OCI-LY7 (cell line): ENCODE results near the gene DCAKD. TPM values are rescaled to one million over a fixed set of nuclear protein-coding genes. Genes with fewer than 3 reads are reported as not detected.

ENCODE experiments used
- BruUV-seq: library from RNA; stranded (reverse); fragments of 400-500 nt; replicated peaks from 2 replicates; lab custom pipeline; 2021; lab: Mats Ljungman, UMichigan
- CTCF ChIA-PET: fragments of 300-600 bp; sonication (Branson Sonifier 250); formaldehyde crosslinking; loops from one replicate; lab custom pipeline; 2022; ENCODE audit warnings: antibody characterized with exemption; ENCODE audit not compliant: unreplicated experiment; lab: Charles Lee
- POLR2A ChIA-PET: fragments of 300-600 bp; sonication (Branson Sonifier 250); formaldehyde crosslinking; loops from one replicate; lab custom pipeline; 2022; ENCODE audit warnings: antibody characterized with exemption; lab: Charles Lee
- DNase-seq: peaks from one replicate; pipeline ENCODE4 v3.0.0-alpha.2; 2015; ENCODE audit warnings: low spot score
- H2AFZ ChIP-seq: fragments of 200-600 bp; sonication (generic), shearing (Covaris generic); 2 replicates; pipeline ENCODE4 v1.6.1; 2014; ENCODE audit warnings: mild to moderate bottlenecking, antibody characterized with exemption, low read length, moderate library complexity
- H3K27ac ChIP-seq: fragments of 200-600 bp; sonication (generic); 2 replicates; pipeline ENCODE4 v1.5.1; 2014; ENCODE audit warnings: mixed run types, low read depth, mild to moderate bottlenecking, moderate library complexity, low read length, inconsistent platforms; ENCODE audit not compliant: poor library complexity, severe bottlenecking
- H3K36me3 ChIP-seq: fragments of 200-600 bp; sonication (generic); 2 replicates; pipeline ENCODE4 v1.6.1; 2014; ENCODE audit warnings: mild to moderate bottlenecking, antibody characterized with exemption, low read length, moderate library complexity, mixed read lengths; ENCODE audit not compliant: insufficient read depth
- H3K4me1 ChIP-seq: fragments of 200-600 bp; sonication (generic); 2 replicates; pipeline ENCODE4 v1.5.1; 2014; ENCODE audit warnings: mild to moderate bottlenecking, low read length; ENCODE audit not compliant: insufficient read depth, poor library complexity, severe bottlenecking
- H3K4me2 ChIP-seq: fragments of 200-600 bp; sonication (generic); 2 replicates; pipeline ENCODE4 v1.6.1; 2014; ENCODE audit warnings: mild to moderate bottlenecking, low read length
- H3K4me3 ChIP-seq: fragments of 200-600 bp; sonication (generic); 2 replicates; pipeline ENCODE4 v1.5.1; 2014; ENCODE audit warnings: mild to moderate bottlenecking, low read depth, low read length; ENCODE audit not compliant: poor library complexity, severe bottlenecking
- H3K79me2 ChIP-seq: fragments of 200-600 bp; sonication (generic); 2 replicates; pipeline ENCODE4 v1.6.1; 2016; ENCODE audit warnings: low read depth, mild to moderate bottlenecking, low read length, moderate library complexity, mixed read lengths; ENCODE audit not compliant: insufficient read depth
- H3K9me2 ChIP-seq: fragments of 200-600 bp; sonication (generic); 2 replicates; pipeline ENCODE4 v1.6.1; 2016; ENCODE audit warnings: mild to moderate bottlenecking, low read length, mixed read lengths; ENCODE audit not compliant: insufficient read depth
- H3K9me3 ChIP-seq: fragments of 200-600 bp; sonication (generic); 2 replicates; pipeline ENCODE4 v1.6.1; 2014; ENCODE audit warnings: mild to moderate bottlenecking, mixed run types, low read length, mixed read lengths
- H4K20me1 ChIP-seq: fragments of 200-600 bp; sonication (generic); 2 replicates; pipeline ENCODE4 v1.6.1; 2014; ENCODE audit warnings: mild to moderate bottlenecking, antibody characterized with exemption, low read length, moderate library complexity, mixed read lengths; ENCODE audit not compliant: insufficient read depth
- EZH2phosphoT487 ChIP-seq: fragments of 200-600 bp; sonication (generic); IDR thresholded peaks from 2 replicates; pipeline ENCODE4 v1.6.1; 2018; ENCODE audit warnings: low read depth, borderline replicate concordance, mild to moderate bottlenecking, mixed run types, antibody characterized with exemption, low read length, moderate library complexity, mixed read lengths
- intact Hi-C: fragments of 100-400 bp; cut with micrococcal nuclease; formaldehyde crosslinking; loops from one replicate; pipeline ENCODE4 v1.10.0; 2022; ENCODE audit not compliant: unreplicated experiment
- total RNA-seq, 2 experiments: library from RNA; depleted of rRNA in 1 of 2; stranded (reverse); fragments of >200 nt in 1 of 2; shearing (Covaris generic) in 1 of 2; gene quantifications; 2 replicates each; pipeline ENCODE4 v1.2.3, GENCODE V29; 2014 to 2022
- TF ChIP-seq, protein P1 (sequence below): fragments of 200-600 bp; sonication (generic); conservative IDR thresholded peaks from 2 replicates; pipeline ENCODE4 v1.5.1; 2014; ENCODE audit warnings: mild to moderate bottlenecking, antibody characterized with exemption, low read length, moderate library complexity, mixed read lengths

DCAKD gene
- total RNA-seq, 2 experiments from 2014 or later: 40.8 to 45.6 TPM

GRCh38 chr17:45090711-45091110 lies 39.3 kb upstream of the DCAKD start:
- no peak overlapping the region for H3K4me3 ChIP-seq
- no peaks in the 10 kb centered on the region for H3K79me2 ChIP-seq
- no peak overlapping the region for H3K27ac ChIP-seq
- TF ChIP-seq, protein P1, sequence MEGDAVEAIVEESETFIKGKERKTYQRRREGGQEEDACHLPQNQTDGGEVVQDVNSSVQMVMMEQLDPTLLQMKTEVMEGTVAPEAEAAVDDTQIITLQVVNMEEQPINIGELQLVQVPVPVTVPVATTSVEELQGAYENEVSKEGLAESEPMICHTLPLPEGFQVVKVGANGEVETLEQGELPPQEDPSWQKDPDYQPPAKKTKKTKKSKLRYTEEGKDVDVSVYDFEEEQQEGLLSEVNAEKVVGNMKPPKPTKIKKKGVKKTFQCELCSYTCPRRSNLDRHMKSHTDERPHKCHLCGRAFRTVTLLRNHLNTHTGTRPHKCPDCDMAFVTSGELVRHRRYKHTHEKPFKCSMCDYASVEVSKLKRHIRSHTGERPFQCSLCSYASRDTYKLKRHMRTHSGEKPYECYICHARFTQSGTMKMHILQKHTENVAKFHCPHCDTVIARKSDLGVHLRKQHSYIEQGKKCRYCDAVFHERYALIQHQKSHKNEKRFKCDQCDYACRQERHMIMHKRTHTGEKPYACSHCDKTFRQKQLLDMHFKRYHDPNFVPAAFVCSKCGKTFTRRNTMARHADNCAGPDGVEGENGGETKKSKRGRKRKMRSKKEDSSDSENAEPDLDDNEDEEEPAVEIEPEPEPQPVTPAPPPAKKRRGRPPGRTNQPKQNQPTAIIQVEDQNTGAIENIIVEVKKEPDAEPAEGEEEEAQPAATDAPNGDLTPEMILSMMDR: no peak
- no peak for TF ChIP-seq EZH2phosphoT487
- intact Hi-C loops: no loop called here
- H3K4me2 ChIP-seq: no peak overlapping the region
- H2AFZ ChIP-seq: no peak overlapping the region
- H3K9me2 ChIP-seq: no peaks in the 10 kb centered on the region
- H3K9me3 ChIP-seq: no peaks in the 10 kb centered on the region
- ChIA-PET POLR2A (no interaction called here), CTCF (no interaction called here)
- no peak for DNase-seq
- H4K20me1 ChIP-seq: no peaks in the 10 kb centered on the region
- BruUV-seq: no TSS peak
- H3K4me1 ChIP-seq: no peaks in the 10 kb centered on the region
- H3K36me3 ChIP-seq: peaks cover 94% of the 10 kb centered on the region

DNA sequence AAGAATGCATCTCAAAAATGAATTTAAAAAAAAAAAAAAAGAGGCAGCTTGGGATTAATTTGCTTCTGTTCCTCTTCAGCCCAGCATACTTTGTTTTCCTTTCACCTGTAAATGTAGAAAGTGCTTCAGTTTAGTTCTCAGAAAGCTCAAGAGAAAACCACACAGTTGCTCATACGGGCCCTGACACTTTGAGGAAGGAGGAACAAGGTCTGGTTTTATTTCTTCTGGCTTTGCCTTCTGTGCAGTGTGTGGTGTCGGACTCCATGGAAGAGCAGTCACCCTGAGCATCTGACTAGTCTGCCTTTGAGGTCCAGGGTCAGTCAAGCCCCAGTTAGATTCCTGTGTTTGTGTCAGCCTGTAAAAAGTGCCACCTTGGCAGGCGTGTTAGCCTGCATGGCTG lies 37.3 kb upstream of the DCAKD start:
- Histone ChIP-seq H3K4me3 (no peak overlapping the region), H3K4me2 (no peak overlapping the region), H3K9me2 (no peaks in the 10 kb centered on the region), H3K79me2 (no peaks in the 10 kb centered on the region), H3K36me3 (peaks cover 93% of the 10 kb centered on the region), H3K27ac (no peak overlapping the region), H3K9me3 (no peaks in the 10 kb centered on the region), H2AFZ (no peak overlapping the region), H4K20me1 (no peaks in the 10 kb centered on the region), H3K4me1 (no peaks in the 10 kb centered on the region)
- no TSS peak for BruUV-seq
- intact Hi-C loops: no loop called here
- ChIA-PET CTCF (no interaction called here), POLR2A (no interaction called here)
- no peak for TF ChIP-seq EZH2phosphoT487
- TF ChIP-seq, protein P1: no peak
- no peak for DNase-seq

GRCh38 chr17:45087978-45088377 lies 36.5 kb upstream of the DCAKD start:
- H3K4me2 ChIP-seq: no peak overlapping the region
- H3K4me3 ChIP-seq: no peak overlapping the region
- CTCF ChIA-PET: no interaction called here
- no TSS peak for BruUV-seq
- no peaks in the 10 kb centered on the region for H3K9me2 ChIP-seq
- H4K20me1 ChIP-seq: no peaks in the 10 kb centered on the region
- no peaks in the 10 kb centered on the region for H3K4me1 ChIP-seq
- intact Hi-C loops: no loop called here
- POLR2A ChIA-PET: interaction anchor here (0.9 kb wide), 1 partner anchor 11 kb away, joined by 4 read pairs; no protein-coding TSS in a partner anchor
- H3K79me2 ChIP-seq: no peaks in the 10 kb centered on the region
- H3K9me3 ChIP-seq: no peaks in the 10 kb centered on the region
- H2AFZ ChIP-seq: no peak overlapping the region
- DNase-seq: no peak
- no peak overlapping the region for H3K27ac ChIP-seq
- TF ChIP-seq, protein P1: no peak
- TF ChIP-seq EZH2phosphoT487: no peak
- H3K36me3 ChIP-seq: peaks cover 93% of the 10 kb centered on the region
